Measurements from ENCODE around the gene ZNF358. TPM values are rescaled to one million over a fixed set of nuclear protein-coding genes. Genes with fewer than 3 reads are reported as not detected.
A peak's percentile ranks its signal among the peaks of the same experiment; 100 is the strongest.

The ZNF358 gene
- total RNA-seq, 1 experiment from 2014 or later, result 30.2 TPM

DNA sequence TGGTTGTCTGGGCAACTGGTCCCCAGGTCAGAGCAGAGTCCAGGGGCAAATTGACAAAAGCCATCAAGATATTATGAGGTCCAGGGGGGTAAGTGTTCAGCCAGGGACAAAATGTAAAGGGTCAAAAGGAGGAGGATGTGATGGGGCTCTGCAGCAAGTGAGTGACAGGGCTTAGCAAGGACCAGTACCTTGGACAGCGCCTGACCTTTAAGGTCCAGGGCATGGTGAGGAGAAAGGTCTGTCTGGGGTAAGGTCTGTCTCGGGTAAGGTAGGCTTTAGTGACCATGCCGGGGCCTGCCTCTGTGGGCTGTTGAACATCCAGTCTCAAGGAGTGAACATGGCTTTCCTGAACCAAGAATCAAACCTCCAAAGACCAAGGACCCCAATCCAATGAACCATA lies 6.3 kb upstream of the ZNF358 start:
- H3K9me3 ChIP-seq (ENCODE audit: control insufficient read depth, insufficient read depth, low read depth, low read length), result no peaks in the 10 kb centered on the region
- POLR2A ChIA-PET, result no interaction called here
- CTCF ChIA-PET, result no interaction called here
- H3K27me3 ChIP-seq (ENCODE audit: control insufficient read depth, insufficient read depth, low read length), result no peaks in the 10 kb centered on the region
- no peak for TF ChIP-seq TCF7L2 (IDR thresholded peaks at IDR 0.05; ENCODE audit: low read depth, low read length)
- peak; percentile 91 to 93 for TF ChIP-seq REST (IDR thresholded peaks at IDR 0.05; ENCODE audit: insufficient read depth in 1 of 2, low read depth in 2 of 2, low read length in 1 of 2)
- no peak for TF ChIP-seq POLR2AphosphoS5 (IDR thresholded peaks at IDR 0.05; ENCODE audit: low read depth, low read length)
- H3K4me3 ChIP-seq (ENCODE audit: low read depth in 2 of 2, low read length in 2 of 2), result no peak overlapping the region
- ATAC-seq, result no peak
- H3K4me1 ChIP-seq (ENCODE audit: control insufficient read depth, insufficient read depth, low read length), result no peaks in the 10 kb centered on the region
- BruUV-seq (replicated peaks), result no TSS peak
- DNase-seq (ENCODE audit: low read depth, low spot score), result no peak
- no peak overlapping the region for H3K27ac ChIP-seq (ENCODE audit: low read length)
- intact Hi-C loops (cut with micrococcal nuclease; ENCODE audit: unreplicated experiment) (no loop called here), in situ Hi-C loops (cut with HindIII; ENCODE audit: low pct_unique_long_range_greater_than_20kb, low sequenced_read_pairs) (no loop called here)
- H3K36me3 ChIP-seq (ENCODE audit: control insufficient read depth, insufficient read depth, low read length), result no peaks in the 10 kb centered on the region

GRCh38 chr19:7512400-7512851 lies 3.5 kb upstream of the ZNF358 start:
- no TSS peak for BruUV-seq (replicated peaks)
- in situ Hi-C loops (cut with HindIII; ENCODE audit: low pct_unique_long_range_greater_than_20kb, low sequenced_read_pairs) (no loop called here), intact Hi-C loops (cut with micrococcal nuclease; ENCODE audit: unreplicated experiment) (no loop called here)
- no peak for ATAC-seq
- H3K4me1 ChIP-seq (ENCODE audit: control insufficient read depth, insufficient read depth, low read length), result peaks cover 5% of the 10 kb centered on the region
- no peak for DNase-seq (ENCODE audit: low read depth, low spot score)
- no peak overlapping the region for H3K27ac ChIP-seq (ENCODE audit: low read length)
- ChIA-PET POLR2A (no interaction called here), CTCF (no interaction called here)
- H3K9me3 ChIP-seq (ENCODE audit: control insufficient read depth, insufficient read depth, low read depth, low read length), result no peaks in the 10 kb centered on the region
- H3K36me3 ChIP-seq (ENCODE audit: control insufficient read depth, insufficient read depth, low read length), result no peaks in the 10 kb centered on the region
- H3K27me3 ChIP-seq (ENCODE audit: control insufficient read depth, insufficient read depth, low read length), result no peaks in the 10 kb centered on the region
- H3K4me3 ChIP-seq (ENCODE audit: low read depth in 2 of 2, low read length in 2 of 2), result no peak overlapping the region
- TF ChIP-seq SIN3A (IDR thresholded peaks at IDR 0.05; ENCODE audit: borderline replicate concordance, insufficient read depth, low read depth, low read length), result no peak
- TF ChIP-seq CTCF (IDR thresholded peaks at IDR 0.05), result no peak
- TF ChIP-seq REST (IDR thresholded peaks at IDR 0.05; ENCODE audit: insufficient read depth in 1 of 2, low read depth in 2 of 2, low read length in 1 of 2), result no peak
- TF ChIP-seq TCF7L2 (IDR thresholded peaks at IDR 0.05; ENCODE audit: low read depth, low read length), result no peak
- TF ChIP-seq POLR2AphosphoS5 (IDR thresholded peaks at IDR 0.05; ENCODE audit: low read depth, low read length), result no peak

Measured in Panc1 (cell line).